H9 (cell line): ENCODE results near the gene SLC10A2. TPM values are rescaled to one million over a fixed set of nuclear protein-coding genes. Genes with fewer than 3 reads are reported as not detected.
A peak's percentile ranks its signal among the peaks of the same experiment; 100 is the strongest.
"Not testable (repeated sequence)": the region's sequence is repeated elsewhere in the genome, so short reads cannot be mapped to it uniquely, and the experiment has no call there.

ENCODE experiments used
- DNase-seq: peaks from one replicate; pipeline ENCODE4 v3.0.0-alpha.2; 2017
- H2AFZ ChIP-seq: one replicate; pipeline ENCODE4 v1.6.1; 2013; ENCODE audit warnings: mild to moderate bottlenecking, low read length, control low read depth, moderate library complexity
- H2AK5ac ChIP-seq: 2 replicates; pipeline ENCODE4 v1.6.1; 2013; ENCODE audit warnings: low read length, control low read depth, mixed read lengths; ENCODE audit not compliant: insufficient read length
- H2BK120ac ChIP-seq: one replicate; pipeline ENCODE4 v1.6.1; 2013; ENCODE audit warnings: low read depth, mild to moderate bottlenecking, low read length, control low read depth, inconsistent platforms; ENCODE audit not compliant: poor library complexity, severe bottlenecking
- H2BK12ac ChIP-seq: 2 replicates; pipeline ENCODE4 v1.6.1; 2013; ENCODE audit warnings: low read length, control low read depth, mixed read lengths, low read depth; ENCODE audit not compliant: insufficient read length
- H2BK15ac ChIP-seq: 2 replicates; pipeline ENCODE4 v1.6.1; 2013; ENCODE audit warnings: low read depth, low read length, control low read depth
- H2BK20ac ChIP-seq: one replicate; pipeline ENCODE4 v1.6.1; 2013; ENCODE audit warnings: low read depth, mild to moderate bottlenecking, low read length, control low read depth, inconsistent platforms; ENCODE audit not compliant: poor library complexity, severe bottlenecking
- H2BK5ac ChIP-seq: 2 replicates; pipeline ENCODE4 v1.6.1; 2013; ENCODE audit warnings: low read length, control low read depth, mixed read lengths; ENCODE audit not compliant: insufficient read length
- H3K14ac ChIP-seq: 2 replicates; pipeline ENCODE4 v1.6.1; 2013; ENCODE audit warnings: low read length, control low read depth; ENCODE audit not compliant: insufficient read depth
- H3K18ac ChIP-seq: 2 replicates; pipeline ENCODE4 v1.6.1; 2013; ENCODE audit warnings: low read depth, mild to moderate bottlenecking, mixed read lengths, low read length, control low read depth; ENCODE audit not compliant: insufficient read length
- H3K23ac ChIP-seq: 2 replicates; pipeline ENCODE4 v1.6.1; 2013; ENCODE audit warnings: low read length, control low read depth, mixed read lengths, low read depth; ENCODE audit not compliant: insufficient read length
- H3K23me2 ChIP-seq: 2 replicates; pipeline ENCODE4 v1.6.1; 2013; ENCODE audit warnings: low read depth, mild to moderate bottlenecking, mixed read lengths, low read length, control low read depth; ENCODE audit not compliant: insufficient read length, poor library complexity, severe bottlenecking
- H3K27ac ChIP-seq: 2 replicates; pipeline ENCODE4 v1.5.1; 2013; ENCODE audit warnings: low read length, control low read depth, mixed read lengths, low read depth; ENCODE audit not compliant: insufficient read length
- H3K27me3 ChIP-seq: 2 replicates; pipeline ENCODE4 v1.6.1; 2013; ENCODE audit warnings: low read length, control low read depth, inconsistent platforms; ENCODE audit not compliant: insufficient read depth
- H3K4ac ChIP-seq: 2 replicates; pipeline ENCODE4 v1.6.1; 2013; ENCODE audit warnings: low read depth, mild to moderate bottlenecking, control low read depth, inconsistent platforms, low read length, moderate library complexity
- H3K4me1 ChIP-seq: 2 replicates; pipeline ENCODE4 v1.6.1; 2013; ENCODE audit warnings: low read length, control low read depth, inconsistent platforms; ENCODE audit not compliant: insufficient read depth
- H3K4me2 ChIP-seq: 2 replicates; pipeline ENCODE4 v1.6.1; 2013; ENCODE audit warnings: low read length, control low read depth, mixed read lengths; ENCODE audit not compliant: insufficient read length, insufficient read depth
- H3K56ac ChIP-seq: 2 replicates; pipeline ENCODE4 v1.6.1; 2013; ENCODE audit warnings: low read depth, mild to moderate bottlenecking, mixed read lengths, low read length, control low read depth; ENCODE audit not compliant: insufficient read length
- H3K79me1 ChIP-seq: 2 replicates; pipeline ENCODE4 v1.6.1; 2013; ENCODE audit warnings: low read depth, mild to moderate bottlenecking, moderate library complexity, low read length, control low read depth, inconsistent platforms; ENCODE audit not compliant: insufficient read depth, poor library complexity, severe bottlenecking
- H3K79me2 ChIP-seq: 2 replicates; pipeline ENCODE4 v1.6.1; 2013; ENCODE audit warnings: low read length, control low read depth, inconsistent platforms; ENCODE audit not compliant: insufficient read depth
- H3K9ac ChIP-seq: 2 replicates; pipeline ENCODE4 v1.6.1; 2013; ENCODE audit warnings: low read length, control low read depth, mixed read lengths; ENCODE audit not compliant: insufficient read length; ENCODE audit errors: extremely low read depth
- H3K9me3 ChIP-seq: one replicate; pipeline ENCODE4 v1.6.1; 2013; ENCODE audit warnings: low read depth, low read length, inconsistent platforms; ENCODE audit not compliant: control insufficient read depth
- H3T11ph ChIP-seq: one replicate; pipeline ENCODE4 v1.6.1; 2013; ENCODE audit warnings: mild to moderate bottlenecking, low read length, control low read depth, inconsistent platforms
- H4K20me1 ChIP-seq: one replicate; pipeline ENCODE4 v1.6.1; 2013; ENCODE audit not compliant: control insufficient read depth, insufficient read length, insufficient read depth
- H4K5ac ChIP-seq: 2 replicates; pipeline ENCODE4 v1.6.1; 2013; ENCODE audit warnings: low read depth, mild to moderate bottlenecking, mixed read lengths, low read length, control low read depth; ENCODE audit not compliant: insufficient read length
- H4K8ac ChIP-seq: replicated peaks from 2 replicates; pipeline ENCODE4 v1.6.1; 2013; ENCODE audit warnings: low read length, control low read depth, mixed read lengths, low read depth; ENCODE audit not compliant: insufficient read length
- H4K91ac ChIP-seq: 2 replicates; pipeline ENCODE4 v1.6.1; 2013; ENCODE audit warnings: low read depth, mild to moderate bottlenecking, moderate library complexity, mixed read lengths, low read length, control low read depth; ENCODE audit not compliant: insufficient read length
- H3K27ac Mint-ChIP-seq, 3 experiments: 2 replicates in 2 of 3; 3 replicates in 1 of 3; pipeline ENCODE4 v1.8.0; 2020 to 2021; ENCODE audit warnings: mixed read lengths in 3 of 3, mild to moderate bottlenecking in 1 of 3, moderate library complexity in 1 of 3
- H3K27me3 Mint-ChIP-seq: 2 replicates; pipeline ENCODE4 v1.8.0; 2021; ENCODE audit warnings: low read depth, mild to moderate bottlenecking, moderate library complexity, mixed read lengths
- H3K36me3 Mint-ChIP-seq, 3 experiments: 2 replicates in 2 of 3; 3 replicates in 1 of 3; pipeline ENCODE4 v1.8.0; 2020 to 2021; ENCODE audit warnings: low read depth in 3 of 3, mixed read lengths in 3 of 3; ENCODE audit not compliant: insufficient read depth in 1 of 3
- H3K4me1 Mint-ChIP-seq, 2 experiments: 2 replicates each; pipeline ENCODE4 v1.8.0; 2020; ENCODE audit warnings: mixed read lengths in 2 of 2
- H3K4me3 Mint-ChIP-seq, 2 experiments: 2 replicates in 1 of 2; 3 replicates in 1 of 2; pipeline ENCODE4 v1.8.0; 2020 to 2021; ENCODE audit warnings: mild to moderate bottlenecking in 2 of 2, mixed read lengths in 2 of 2, moderate library complexity in 1 of 2
- H3K9me3 Mint-ChIP-seq, 2 experiments: 2 replicates in 1 of 2; 3 replicates in 1 of 2; pipeline ENCODE4 v1.8.0; 2020; ENCODE audit warnings: mild to moderate bottlenecking in 2 of 2, mixed read lengths in 2 of 2, moderate library complexity in 1 of 2
- WGBS: extraction: QIAGEN DNeasy Blood & Tissue Kit; methylation state at CpG from one replicate; pipeline ENCODE4 v1.1.7; 2013; ENCODE audit warnings: missing lambda C conversion rate, low lambda C conversion rate, mixed read lengths; ENCODE audit not compliant: insufficient read length; ENCODE audit errors: extremely low coverage; 5-methylcytosine and 5-hydroxymethylcytosine counted together
- total RNA-seq: library from RNA; stranded (reverse); gene quantifications from 2 replicates; pipeline ENCODE4 v1.2.1, GENCODE V29; 2021
- TF ChIP-seq, protein P1 (sequence below): fragments of 200-600 bp; sonication (generic); conservative IDR thresholded peaks from 3 replicates; pipeline ENCODE4 v1.8.0; 2021; ENCODE audit warnings: antibody characterized with exemption, mild to moderate bottlenecking

Gene SLC10A2
- total RNA-seq, 1 experiment from 2014 or later = not detected

DNA sequence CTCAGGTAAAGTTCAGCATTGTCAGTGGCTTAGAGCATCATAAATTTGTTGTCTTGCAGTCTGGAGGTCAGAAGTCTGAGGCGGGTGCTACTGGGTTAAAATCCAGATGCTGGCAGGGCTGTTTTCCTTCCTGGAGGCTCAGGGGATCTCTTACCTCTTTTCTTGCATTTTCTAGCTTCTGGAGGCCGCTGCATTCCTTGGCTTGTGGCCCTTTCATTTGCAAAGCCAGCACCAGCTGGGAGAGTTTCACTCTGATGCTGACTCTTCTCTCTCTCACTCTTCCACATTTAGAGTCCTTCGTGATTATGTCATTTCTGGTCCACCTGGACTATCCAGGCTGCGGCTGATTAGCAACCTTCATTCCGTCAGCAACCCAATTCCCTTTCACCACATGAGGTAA, 38.1 kb upstream of the SLC10A2 start:
- no peaks in the 10 kb centered on the region for H3K79me1 ChIP-seq
- no CpG with 5 or more reads among the region's 5 CpGs for WGBS
- H3K27ac Mint-ChIP-seq = peak overlapping the region in 1 of 3 experiments; percentile 77; a peak in 2 of 7 replicates
- H3K9me3 Mint-ChIP-seq = peaks cover 9 to 10% of the 10 kb centered on the region in 2 experiments
- no peak overlapping the region for H4K8ac ChIP-seq
- H3K4me1 ChIP-seq = peaks cover 5% of the 10 kb centered on the region; the same call in 1 of the 2 replicates
- no peak overlapping the region for H3K23ac ChIP-seq
- H3K56ac ChIP-seq = no peak overlapping the region
- no peaks in the 10 kb centered on the region for H4K20me1 ChIP-seq
- no peak overlapping the region for H2BK20ac ChIP-seq
- no peak overlapping the region for H3K14ac ChIP-seq
- no peak overlapping the region for H3K4me2 ChIP-seq
- H3K4me3 Mint-ChIP-seq = no peak overlapping the region
- no peaks in the 10 kb centered on the region for H3K27me3 Mint-ChIP-seq
- no peak overlapping the region for H3T11ph ChIP-seq
- H3K4me1 Mint-ChIP-seq = peaks cover 20 to 22% of the 10 kb centered on the region in 2 experiments
- TF ChIP-seq, protein P1, sequence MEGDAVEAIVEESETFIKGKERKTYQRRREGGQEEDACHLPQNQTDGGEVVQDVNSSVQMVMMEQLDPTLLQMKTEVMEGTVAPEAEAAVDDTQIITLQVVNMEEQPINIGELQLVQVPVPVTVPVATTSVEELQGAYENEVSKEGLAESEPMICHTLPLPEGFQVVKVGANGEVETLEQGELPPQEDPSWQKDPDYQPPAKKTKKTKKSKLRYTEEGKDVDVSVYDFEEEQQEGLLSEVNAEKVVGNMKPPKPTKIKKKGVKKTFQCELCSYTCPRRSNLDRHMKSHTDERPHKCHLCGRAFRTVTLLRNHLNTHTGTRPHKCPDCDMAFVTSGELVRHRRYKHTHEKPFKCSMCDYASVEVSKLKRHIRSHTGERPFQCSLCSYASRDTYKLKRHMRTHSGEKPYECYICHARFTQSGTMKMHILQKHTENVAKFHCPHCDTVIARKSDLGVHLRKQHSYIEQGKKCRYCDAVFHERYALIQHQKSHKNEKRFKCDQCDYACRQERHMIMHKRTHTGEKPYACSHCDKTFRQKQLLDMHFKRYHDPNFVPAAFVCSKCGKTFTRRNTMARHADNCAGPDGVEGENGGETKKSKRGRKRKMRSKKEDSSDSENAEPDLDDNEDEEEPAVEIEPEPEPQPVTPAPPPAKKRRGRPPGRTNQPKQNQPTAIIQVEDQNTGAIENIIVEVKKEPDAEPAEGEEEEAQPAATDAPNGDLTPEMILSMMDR = no peak
- H3K9ac ChIP-seq = no peak overlapping the region
- no peaks in the 10 kb centered on the region for H3K23me2 ChIP-seq
- H3K18ac ChIP-seq = no peak overlapping the region
- no peak overlapping the region for H4K5ac ChIP-seq
- H2AK5ac ChIP-seq = no peak overlapping the region
- peak; percentile 78 for DNase-seq
- no peaks in the 10 kb centered on the region for H3K9me3 ChIP-seq
- H3K36me3 Mint-ChIP-seq = peaks cover 0 to 13% (median 2%) of the 10 kb centered on the region in 3 experiments; a peak in 2 of 7 replicates
- no peaks in the 10 kb centered on the region for H3K79me2 ChIP-seq
- H4K91ac ChIP-seq = no peak overlapping the region
- no peak overlapping the region for H2AFZ ChIP-seq
- no peaks in the 10 kb centered on the region for H3K27me3 ChIP-seq
- no peak overlapping the region for H2BK15ac ChIP-seq
- no peak overlapping the region for H2BK5ac ChIP-seq
- H3K4ac ChIP-seq = no peak overlapping the region
- no peak overlapping the region for H2BK12ac ChIP-seq
- H3K27ac ChIP-seq = peak overlapping the region; percentile 2
- H2BK120ac ChIP-seq = no peak overlapping the region

DNA sequence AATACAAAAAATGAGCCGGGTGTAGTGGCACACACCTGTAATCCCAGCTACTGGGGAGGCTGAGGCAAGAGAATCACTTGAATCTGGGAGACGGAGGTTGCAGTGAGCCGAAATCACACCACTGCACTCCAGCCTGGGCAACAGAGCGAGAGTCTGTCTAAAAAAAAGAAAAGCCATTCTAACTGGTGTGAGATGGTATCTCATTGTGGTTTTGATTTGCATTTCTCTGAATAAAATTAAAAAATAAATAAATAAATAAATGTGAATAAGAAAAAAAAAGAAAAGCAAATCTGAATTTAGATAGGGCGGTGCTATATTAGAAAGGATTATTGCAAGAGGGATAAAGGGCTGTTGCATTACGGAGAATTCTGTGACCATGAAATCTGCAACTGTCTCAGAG, 37.2 kb upstream of the SLC10A2 start:
- H3K27me3 ChIP-seq, H3K14ac ChIP-seq, DNase-seq, H3K4me3 Mint-ChIP-seq, H3K27ac ChIP-seq, H3K23ac ChIP-seq, H3K79me2 ChIP-seq, H2BK20ac ChIP-seq, H2AK5ac ChIP-seq, H3K9me3 ChIP-seq, H4K20me1 ChIP-seq, H3K79me1 ChIP-seq, H4K5ac ChIP-seq, H2BK120ac ChIP-seq, H3K27me3 Mint-ChIP-seq, H3K4me1 ChIP-seq, H2AFZ ChIP-seq, H3K9me3 Mint-ChIP-seq, H3T11ph ChIP-seq, H4K91ac ChIP-seq, H3K4me2 ChIP-seq, H3K56ac ChIP-seq, H4K8ac ChIP-seq, H3K9ac ChIP-seq, H3K4ac ChIP-seq, H3K23me2 ChIP-seq, H3K18ac ChIP-seq, H2BK15ac ChIP-seq, H2BK5ac ChIP-seq, H2BK12ac ChIP-seq: not testable (repeated sequence)
- 100% methylated on average over 1 of the region's 6 CpGs for WGBS
- Mint-ChIP-seq H3K36me3 (peaks cover 0 to 13% (median 2%) of the 10 kb centered on the region in 3 experiments; a peak in 2 of 7 replicates), H3K4me1 (peaks cover 20 to 21% of the 10 kb centered on the region in 2 experiments), H3K27ac (peak overlapping the region in 1 of 3 experiments; percentile 33; a peak in 1 of 7 replicates)
